A673 (cell line): ENCODE results near the gene CD276.

Source experiments
- EZH2 ChIP-seq: fragments of 200-600 bp; sonication (generic); IDR thresholded peaks from 2 replicates; pipeline ENCODE4 v1.6.1; 2017; ENCODE audit warnings: borderline replicate concordance, low read depth, mild to moderate bottlenecking, mixed read lengths, antibody characterized with exemption, low read length; ENCODE audit not compliant: poor library complexity, severe bottlenecking
- TF ChIP-seq, protein P1 (sequence below): fragments of 300-800, 200-600 bp; sonication (generic); conservative IDR thresholded peaks from 2 replicates; pipeline ENCODE4 v1.5.1; 2017; ENCODE audit warnings: low read depth, mild to moderate bottlenecking, antibody characterized with exemption, low read length, moderate library complexity, mixed read lengths

GRCh38 chr15:73727330-73727976 lies 43.3 kb downstream of the CD276 start:
- no peak for TF ChIP-seq EZH2
- TF ChIP-seq, protein P1, sequence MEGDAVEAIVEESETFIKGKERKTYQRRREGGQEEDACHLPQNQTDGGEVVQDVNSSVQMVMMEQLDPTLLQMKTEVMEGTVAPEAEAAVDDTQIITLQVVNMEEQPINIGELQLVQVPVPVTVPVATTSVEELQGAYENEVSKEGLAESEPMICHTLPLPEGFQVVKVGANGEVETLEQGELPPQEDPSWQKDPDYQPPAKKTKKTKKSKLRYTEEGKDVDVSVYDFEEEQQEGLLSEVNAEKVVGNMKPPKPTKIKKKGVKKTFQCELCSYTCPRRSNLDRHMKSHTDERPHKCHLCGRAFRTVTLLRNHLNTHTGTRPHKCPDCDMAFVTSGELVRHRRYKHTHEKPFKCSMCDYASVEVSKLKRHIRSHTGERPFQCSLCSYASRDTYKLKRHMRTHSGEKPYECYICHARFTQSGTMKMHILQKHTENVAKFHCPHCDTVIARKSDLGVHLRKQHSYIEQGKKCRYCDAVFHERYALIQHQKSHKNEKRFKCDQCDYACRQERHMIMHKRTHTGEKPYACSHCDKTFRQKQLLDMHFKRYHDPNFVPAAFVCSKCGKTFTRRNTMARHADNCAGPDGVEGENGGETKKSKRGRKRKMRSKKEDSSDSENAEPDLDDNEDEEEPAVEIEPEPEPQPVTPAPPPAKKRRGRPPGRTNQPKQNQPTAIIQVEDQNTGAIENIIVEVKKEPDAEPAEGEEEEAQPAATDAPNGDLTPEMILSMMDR: no peak
